ENCODE results near the gene TMOD3. TPM values are rescaled to one million over a fixed set of nuclear protein-coding genes. Genes with fewer than 3 reads are reported as not detected.

The TMOD3 gene
- polyA plus RNA-seq, 2 of the 4 experiments (the other 2 are of a cell fraction): 57.5 to 111 TPM

- CTCF ChIA-PET: interaction anchor here (0.6 to 22.4 kb wide), 2 partner anchors 12 to 137 kb away, joined by 3 to 597 read pairs; no protein-coding TSS in a partner anchor
- Histone ChIP-seq H3K4me1 (peaks cover 11% of the 10 kb centered on the region; the same call in 2 of the 3 replicates), H3K4me2 (no peak overlapping the region), H3K9me3 (peaks cover 14% of the 10 kb centered on the region; the same call in 2 of the 3 replicates), H3K4me3 (no peak overlapping the region), H3K27ac (no peak overlapping the region)
- WGBS (ENCODE audit: missing lambda C conversion rate): 41% methylated on average over 2 of the region's 2 CpGs
- ATAC-seq (no peak), DNase-seq (ENCODE audit: low read depth in 1 of 2, low spot score in 1 of 2) (no peak), FAIRE-seq (no peak)
- POLR2A ChIA-PET: no interaction called here
- TF ChIP-seq CHD2 (IDR thresholded peaks at IDR 0.05; ENCODE audit: low read length, partially characterized antibody) (no peak), NFE2L2 (conservative IDR thresholded peaks at IDR 0.05; ENCODE audit: low read length) (no peak), CHD4 (IDR thresholded peaks at IDR 0.05; ENCODE audit: borderline replicate concordance) (no peak), HDAC2 (IDR thresholded peaks at IDR 0.05) (no peak), TFCP2L1 (CRISPR knock-in tag; IDR thresholded peaks at IDR 0.05) (no peak), RNF2 (IDR thresholded peaks at IDR 0.05; ENCODE audit: borderline replicate concordance, low read depth) (no peak), KDM5A (IDR thresholded peaks at IDR 0.05) (no peak), EHF (CRISPR knock-in tag; IDR thresholded peaks at IDR 0.05) (no peak), ZC3H11A (IDR thresholded peaks at IDR 0.05) (no peak), CTCF (IDR thresholded peaks at IDR 0.05) (no peak), KDM1A (IDR thresholded peaks at IDR 0.05; ENCODE audit: low read depth) (no peak), SREBF2 (IDR thresholded peaks at IDR 0.05) (no peak), CBX8 (IDR thresholded peaks at IDR 0.05) (no peak), HES2 (IDR thresholded peaks at IDR 0.05) (no peak), MAFK (IDR thresholded peaks at IDR 0.05; ENCODE audit: partially characterized antibody) (no peak), EP300 (IDR thresholded peaks at IDR 0.05) (no peak), ZSCAN20 (CRISPR knock-in tag; IDR thresholded peaks at IDR 0.05) (no peak), REST (IDR thresholded peaks at IDR 0.05) (no peak), CBX2 (IDR thresholded peaks at IDR 0.05; ENCODE audit: borderline replicate concordance, low read depth) (no peak), CEBPB (IDR thresholded peaks at IDR 0.05) (no peak)
Measured at GRCh38 chr15:51781506-51781905, 47.9 kb upstream of the TMOD3 start.

GRCh38 chr15:51782357-51782896 lies 47.0 kb upstream of the TMOD3 start:
- peak; percentile 54; the same call in 2 of the 3 replicates for TF ChIP-seq SMC3 (IDR thresholded peaks at IDR 0.05)
- TF ChIP-seq RAD21 (conservative IDR thresholded peaks at IDR 0.05 in 1 of 2, IDR thresholded peaks at IDR 0.05 in 1 of 2): peak; percentile 63 to 91
- TF ChIP-seq CTCF (IDR thresholded peaks at IDR 0.05): peak; percentile 50
- TF ChIP-seq NPAS2 (CRISPR knock-in tag; IDR thresholded peaks at IDR 0.05; ENCODE audit: borderline replicate concordance): no peak
- H3K4me2 ChIP-seq: no peak overlapping the region
- DNase-seq (ENCODE audit: low read depth in 1 of 2, low spot score in 1 of 2) (peak; percentile 54 to 72), ATAC-seq (peak; percentile 59 to 78; a peak in 4 of 6 replicates), FAIRE-seq (peak; percentile 97)
- H3K4me1 ChIP-seq: peaks cover 18% of the 10 kb centered on the region; the same call in 2 of the 3 replicates
- CTCF ChIA-PET: interaction anchor here (1.5 to 22.4 kb wide), 3 partner anchors 13 to 138 kb away, joined by 5 to 597 read pairs (median 5); no protein-coding TSS in a partner anchor
- H3K4me3 ChIP-seq: no peak overlapping the region
- peaks cover 19% of the 10 kb centered on the region for H3K9me3 ChIP-seq
- WGBS (ENCODE audit: missing lambda C conversion rate): 65% methylated on average over 7 of the region's 7 CpGs
- no peak overlapping the region for H3K27ac ChIP-seq
- POLR2A ChIA-PET: no interaction called here
